GM21737 (cell line): Measurements from ENCODE around the gene TFPI.

Experiments
- ATAC-seq: cut with Tn5 transposase; IDR thresholded peaks from one replicate; pipeline ENCODE4 v1.9.1; 2021; ENCODE audit warnings: mild to moderate bottlenecking, moderate library complexity; ENCODE audit not compliant: unreplicated experiment

The TFPI gene

GRCh38 chr2:187470698-187471097 is 83.5 kb downstream of the TFPI start:
- no peak for ATAC-seq

- no peak for ATAC-seq
Measured at GRCh38 chr2:187469538-187469937, 84.7 kb downstream of the TFPI start.

- no peak for ATAC-seq
Measured at GRCh38 chr2:187468262-187468661, 86.0 kb downstream of the TFPI start.

- no peak for ATAC-seq
Measured at GRCh38 chr2:187466129-187466792, 88.0 kb downstream of the TFPI start.

GRCh38 chr2:187462839-187463238 is 91.4 kb downstream of the TFPI start:
- ATAC-seq = no peak

- no peak for ATAC-seq
Measured at GRCh38 chr2:187461294-187462261, 92.7 kb downstream of the TFPI start.

- ATAC-seq = no peak
Measured at GRCh38 chr2:187459256-187459655, 95.0 kb downstream of the TFPI start.

GRCh38 chr2:187453078-187453641 is 101.1 kb downstream of the TFPI start:
- ATAC-seq = no peak

GRCh38 chr2:187451510-187451909 is 102.7 kb downstream of the TFPI start:
- no peak for ATAC-seq

- ATAC-seq = peak; percentile 9
Measured at GRCh38 chr2:187447336-187447735, 106.9 kb downstream of the TFPI start.

- no peak for ATAC-seq
Measured at GRCh38 chr2:187446711-187447110, 107.5 kb downstream of the TFPI start.

- no peak for ATAC-seq
Measured at GRCh38 chr2:187445051-187445450, 109.2 kb downstream of the TFPI start.

- no peak for ATAC-seq
Measured at GRCh38 chr2:187442778-187443177, 111.5 kb downstream of the TFPI start.

GRCh38 chr2:187442378-187442777 is 111.9 kb downstream of the TFPI start:
- ATAC-seq = no peak

GRCh38 chr2:187440101-187440675 is 114.0 kb downstream of the TFPI start:
- ATAC-seq = no peak

GRCh38 chr2:187438455-187438854 is 115.8 kb downstream of the TFPI start:
- no peak for ATAC-seq

- ATAC-seq = no peak
Measured at GRCh38 chr2:187435756-187436155, 118.5 kb downstream of the TFPI start.

- no peak for ATAC-seq
Measured at GRCh38 chr2:187435078-187435477, 119.2 kb downstream of the TFPI start.

GRCh38 chr2:187434342-187434785 is 119.9 kb downstream of the TFPI start:
- no peak for ATAC-seq

GRCh38 chr2:187431911-187432310 is 122.3 kb downstream of the TFPI start:
- ATAC-seq = no peak

- no peak for ATAC-seq
Measured at GRCh38 chr2:187429989-187430388, 124.2 kb downstream of the TFPI start.
